Lower leg skin (tissue), 4 donors: ENCODE data around the gene IL1B. TPM values are rescaled to one million over a fixed set of nuclear protein-coding genes. Genes with fewer than 3 reads are reported as not detected.

Experiments used
- DNase-seq, 2 donors: peaks; one replicate each; pipeline ENCODE4 v3.0.0-alpha.2; 2019; ENCODE audit warnings: low spot score in 2 of 2
- H3K4me3 ChIP-seq: fragments of 200-600 bp; sonication (generic); 2 replicates; pipeline ENCODE4 v1.5.1; 2017; ENCODE audit warnings: mild to moderate bottlenecking, low read depth; ENCODE audit not compliant: poor library complexity, severe bottlenecking
- CTCF ChIP-seq, 3 donors: fragments of 450-650 bp; IDR thresholded peaks; one replicate each; pipeline ENCODE4 v1.5.1; 2016; ENCODE audit warnings: antibody characterized with exemption in 3 of 3, mild to moderate bottlenecking in 3 of 3, moderate library complexity in 2 of 3
- POLR2A ChIP-seq, 2 donors: fragments of 450-650 bp; IDR thresholded peaks; one replicate each; pipeline ENCODE4 v1.6.1; 2016 to 2017; ENCODE audit warnings: antibody characterized with exemption in 2 of 2, mild to moderate bottlenecking in 1 of 2, moderate library complexity in 1 of 2
- WGBS, 2 donors: methylation state at CpG; one replicate each; pipeline ENCODE4 v1.1.5; 2018; 5-methylcytosine and 5-hydroxymethylcytosine counted together
- intact Hi-C: fragments of 100-400 bp; cut with DNase I; formaldehyde crosslinking; loops from one replicate; pipeline ENCODE4 v1.15.0; 2023; ENCODE audit warnings: low total_unique reads
- total RNA-seq, 4 donors: library from RNA; depleted of rRNA; stranded (reverse); fragments of >200 nt; gene quantifications; one replicate each; pipeline ENCODE4 v1.1.0, GENCODE V29; 2016

Gene IL1B
- total RNA-seq, 4 donors from 2014 or later, result 0.47 TPM; not detected in 3

DNA sequence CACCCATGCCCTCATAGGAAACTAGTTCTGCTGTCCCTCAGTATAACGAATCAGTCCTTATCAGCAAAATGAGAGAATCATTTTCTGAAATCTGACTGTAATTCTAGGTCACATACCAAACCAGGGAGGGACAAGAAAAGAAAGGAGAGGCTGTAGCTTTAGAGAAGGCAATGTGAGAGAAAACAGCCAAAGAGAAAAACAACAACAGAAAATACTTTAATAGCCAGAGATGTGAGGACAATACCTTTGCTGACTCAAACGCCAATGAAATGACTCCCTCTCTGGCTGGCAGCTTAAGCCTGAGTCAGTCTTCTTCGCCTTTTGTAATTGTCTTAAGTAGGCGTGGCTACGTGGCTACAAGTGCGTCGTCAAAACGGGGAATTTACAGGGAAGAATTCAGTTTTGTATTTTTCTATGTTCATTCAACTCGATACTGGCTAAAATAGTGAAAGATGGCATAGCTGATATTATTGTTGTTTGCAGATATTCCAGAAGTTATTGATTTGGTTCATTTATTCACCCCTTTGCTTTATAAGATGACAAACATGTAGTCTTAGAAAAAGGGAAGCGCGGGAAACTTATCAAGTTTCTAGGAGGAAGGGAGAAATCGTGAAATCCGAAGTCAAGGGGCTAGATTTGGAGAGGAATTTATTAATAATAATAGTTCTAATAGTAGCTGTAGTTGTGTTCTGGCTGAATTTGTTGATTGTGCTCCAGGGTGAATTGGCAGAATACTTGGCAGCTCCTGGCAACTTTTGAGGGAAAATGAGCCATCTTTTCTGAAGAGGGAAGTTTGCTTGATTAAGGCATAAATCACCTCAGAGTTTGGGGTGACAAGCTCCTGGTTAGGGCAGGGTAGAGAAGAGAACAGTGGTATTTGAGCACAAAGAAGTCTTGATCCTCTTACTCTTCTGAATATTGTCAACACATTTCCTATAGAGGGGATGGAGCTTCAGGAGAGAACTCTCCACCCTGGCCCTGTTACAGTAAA lies 52.1 kb downstream of the IL1B start, which contains the start of gene IL1A:
Gene IL1A (minus strand): TSS at position 295 of the 991 bp plus-strand sequence. CDS start 723 bp downstream, outside the sequence.
- TF ChIP-seq CTCF (IDR thresholded peaks at IDR 0.05) (no peak), POLR2A (IDR thresholded peaks at IDR 0.05) (no peak)
- DNase-seq, result no peak
- intact Hi-C loops, result no loop called here
- 27 to 30% methylated on average over 13 of the region's 13 CpGs for WGBS, 2 donors
- no peak within 1 kb of the TSS for H3K4me3 ChIP-seq

DNA sequence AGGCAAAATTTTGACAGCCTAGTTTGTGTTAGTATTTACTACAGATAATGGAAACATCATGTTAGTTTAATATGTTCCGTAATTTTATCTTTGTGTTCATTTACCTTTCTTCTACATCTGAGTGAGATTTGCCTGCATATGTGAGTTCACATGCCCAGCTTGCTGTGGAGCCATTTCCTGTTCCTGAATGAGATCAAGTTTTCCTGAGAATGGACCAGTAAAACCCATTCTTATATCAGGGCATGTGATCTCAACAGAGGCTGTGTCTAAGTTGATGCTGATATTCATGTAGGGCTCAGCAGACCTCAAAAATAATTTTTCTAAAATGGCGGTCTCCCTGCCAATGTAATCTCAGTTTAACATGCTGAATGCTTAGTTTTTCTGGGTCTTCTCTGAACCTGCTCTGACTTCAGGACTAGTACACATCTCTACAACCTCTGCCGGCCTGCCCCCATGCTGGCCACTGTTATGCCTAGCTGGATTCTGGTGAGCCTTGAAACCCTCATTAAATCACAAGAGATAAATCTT lies 53.3 kb downstream of the IL1B start:
- DNase-seq, result no peak
- intact Hi-C loops, result no loop called here
- TF ChIP-seq POLR2A (IDR thresholded peaks at IDR 0.05) (no peak), CTCF (IDR thresholded peaks at IDR 0.05) (no peak)
- no peak overlapping the region for H3K4me3 ChIP-seq
- WGBS, 2 donors, result 89 to 91% methylated on average over 3 of the region's 3 CpGs

GRCh38 chr2:112782234-112782799 lies 54.3 kb downstream of the IL1B start:
- intact Hi-C loops, result no loop called here
- TF ChIP-seq POLR2A (IDR thresholded peaks at IDR 0.05), result no peak
- TF ChIP-seq CTCF (IDR thresholded peaks at IDR 0.05), result no peak
- WGBS, 2 donors, result 81 to 90% methylated on average over 3 of the region's 3 CpGs
- H3K4me3 ChIP-seq, result no peak overlapping the region
- no peak for DNase-seq

Other genes with a start within 250 kb of the IL1B start
- gene SLC20A1, start 190.8 kb downstream of the IL1B start, total RNA-seq, result 10 to 100 TPM in 3 of 4 donors, 1 to 10 TPM in 1; 5.0 to 19.2 (median 12.4) TPM
- gene NT5DC4, start 115.8 kb downstream of the IL1B start, total RNA-seq, result not detected
- 10 to 100 TPM in 1 of 4 donors, 1 to 10 TPM in 3; 1.2 to 11.3 (median 2.0) TPM for gene CKAP2L, start 72.2 kb downstream of the IL1B start, total RNA-seq
- 1 to 10 TPM in 1 of 4 donors, under 1 TPM in 3; 0.53 to 5.3 (median 0.84) TPM for gene IL1A, start 52.3 kb downstream of the IL1B start, total RNA-seq
- 100 to 1,000 TPM; 132 to 315 (median 147) TPM for gene IL37, start 74.4 kb upstream of the IL1B start, total RNA-seq
- gene IL36G, start 141.2 kb upstream of the IL1B start, total RNA-seq, result 10 to 100 TPM; 19.1 to 65.1 (median 24.5) TPM
- not detected for gene IL36A, start 168.7 kb upstream of the IL1B start, total RNA-seq
- gene IL36B, start 216.1 kb upstream of the IL1B start, total RNA-seq, result 10 to 100 TPM in 1 of 4 donors, 1 to 10 TPM in 3; 2.3 to 11.9 (median 7.6) TPM
- 100 to 1,000 TPM in 1 of 4 donors, 10 to 100 TPM in 3; 51.0 to 121 (median 96.2) TPM for gene IL36RN, start 222.4 kb upstream of the IL1B start, total RNA-seq
- 10 to 100 TPM in 3 of 4 donors, 1 to 10 TPM in 1; 8.3 to 41.6 (median 20.1) TPM for gene IL1F10, start 231.2 kb upstream of the IL1B start, total RNA-seq